ENCODE results near the gene SNX11.

SNX11 gene

DNA sequence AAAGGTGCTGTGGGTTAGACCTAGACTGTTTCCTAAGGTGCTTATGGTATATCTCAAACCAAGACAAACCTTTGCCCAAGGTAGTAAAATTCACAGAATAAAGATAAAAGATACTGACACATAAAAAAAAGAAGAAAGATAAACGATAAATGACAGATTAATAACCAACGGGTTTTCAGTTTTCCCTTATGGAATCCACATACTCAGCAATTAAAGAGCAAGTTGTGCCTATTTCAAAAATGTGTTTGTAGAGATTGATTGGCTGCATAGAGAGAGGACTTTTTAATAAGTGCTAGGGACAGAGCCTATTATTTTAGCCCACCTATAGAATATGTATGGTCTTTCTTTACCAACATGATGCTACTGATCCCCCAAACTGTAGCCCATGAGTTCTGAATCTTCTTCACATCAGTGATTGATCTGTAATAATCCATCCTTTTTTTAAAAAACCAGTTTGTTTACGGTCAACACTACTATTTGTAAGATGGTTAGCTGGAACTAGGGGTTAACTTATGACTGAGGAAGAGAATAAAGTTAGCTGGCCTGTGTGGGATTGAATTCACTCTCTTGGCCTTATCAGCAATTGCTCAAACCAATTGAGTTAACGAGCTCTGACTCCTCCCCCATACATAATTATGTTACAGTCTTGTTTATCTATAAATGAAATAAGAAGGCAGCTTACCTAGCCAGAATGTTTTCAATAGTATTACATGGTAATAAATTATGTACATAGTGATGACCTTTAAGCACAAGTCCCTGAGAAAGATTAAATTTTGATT, 53.8 kb downstream of the SNX11 start:
- DNase-seq (ENCODE audit: low spot score) = no peak

DNA sequence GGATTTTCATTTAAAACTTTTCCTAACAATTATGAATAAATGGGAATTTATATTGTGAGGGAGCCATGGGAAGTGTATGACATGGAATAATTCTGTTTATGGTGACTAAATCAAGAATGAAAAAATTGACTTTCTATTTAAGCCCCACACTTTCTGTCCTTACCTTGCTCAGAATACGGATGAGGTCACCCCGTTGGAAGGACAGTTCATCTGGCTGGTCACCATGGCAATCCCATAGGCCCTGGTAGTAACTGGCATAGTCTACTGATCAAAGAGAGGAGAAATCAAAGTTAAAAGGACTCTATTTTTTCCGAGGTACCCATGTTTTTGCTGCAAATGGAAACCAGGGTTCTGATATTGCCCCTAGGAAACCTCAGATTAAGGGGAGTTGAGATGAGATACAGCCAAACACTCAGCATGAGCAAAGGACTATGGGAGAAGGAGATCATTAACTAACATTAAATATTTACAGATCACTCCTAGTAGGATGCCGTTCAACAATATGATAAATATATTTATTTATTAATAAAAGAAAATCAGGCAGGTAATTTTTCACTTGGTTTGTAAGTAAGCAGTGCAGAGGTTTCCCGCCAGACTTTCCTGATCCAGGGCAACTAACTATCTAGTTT, 54.9 kb downstream of the SNX11 start:
- no peak for DNase-seq (ENCODE audit: low spot score)

GRCh38 chr17:48162946-48163506, 55.5 kb downstream of the SNX11 start:
- DNase-seq (ENCODE audit: low spot score) = no peak

DNA sequence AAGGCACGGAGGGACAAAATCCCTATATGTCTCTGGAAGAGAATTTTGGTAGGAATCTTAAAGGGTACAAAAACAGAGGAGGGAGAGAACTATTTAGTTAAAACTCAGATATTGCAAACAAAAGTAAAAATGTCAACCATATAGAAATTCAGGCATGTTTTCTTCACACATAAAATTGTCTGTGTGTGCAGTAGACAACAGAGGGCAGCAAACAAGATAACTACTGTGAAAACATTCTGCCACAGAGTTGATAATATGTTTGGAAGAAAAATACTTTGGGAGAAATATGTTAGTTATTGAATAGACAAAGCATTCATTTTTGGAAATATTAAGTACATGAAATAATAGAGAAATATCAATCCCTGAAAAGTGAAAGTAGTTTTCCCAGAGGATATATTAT, 56.2 kb downstream of the SNX11 start:
- no peak for DNase-seq (ENCODE audit: low spot score)

DNA sequence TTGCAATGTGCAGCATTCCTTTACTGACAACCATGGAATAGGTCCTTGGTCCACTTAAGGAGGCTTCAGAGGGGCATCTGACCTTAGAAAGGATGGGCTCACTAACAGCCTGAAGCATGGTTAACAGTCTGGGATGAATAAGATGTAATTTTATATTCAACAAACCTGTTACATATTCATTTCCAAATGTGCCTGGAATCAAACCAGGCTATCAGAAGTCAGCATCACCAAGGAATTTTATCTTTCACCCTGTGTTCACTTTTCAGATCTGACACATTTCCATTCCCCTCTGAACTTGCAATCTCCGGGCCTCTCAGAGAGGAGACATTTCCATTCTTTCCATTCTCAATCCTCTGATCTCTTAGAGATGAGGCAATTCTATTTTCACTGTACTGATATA, 62.4 kb downstream of the SNX11 start:
- DNase-seq (ENCODE audit: low spot score) = no peak
